ENCODE data around the gene WWOX. TPM values are rescaled to one million over a fixed set of nuclear protein-coding genes. Genes with fewer than 3 reads are reported as not detected.

The WWOX gene
- total RNA-seq, 1 donor from 2014 or later, result 106 TPM

DNA sequence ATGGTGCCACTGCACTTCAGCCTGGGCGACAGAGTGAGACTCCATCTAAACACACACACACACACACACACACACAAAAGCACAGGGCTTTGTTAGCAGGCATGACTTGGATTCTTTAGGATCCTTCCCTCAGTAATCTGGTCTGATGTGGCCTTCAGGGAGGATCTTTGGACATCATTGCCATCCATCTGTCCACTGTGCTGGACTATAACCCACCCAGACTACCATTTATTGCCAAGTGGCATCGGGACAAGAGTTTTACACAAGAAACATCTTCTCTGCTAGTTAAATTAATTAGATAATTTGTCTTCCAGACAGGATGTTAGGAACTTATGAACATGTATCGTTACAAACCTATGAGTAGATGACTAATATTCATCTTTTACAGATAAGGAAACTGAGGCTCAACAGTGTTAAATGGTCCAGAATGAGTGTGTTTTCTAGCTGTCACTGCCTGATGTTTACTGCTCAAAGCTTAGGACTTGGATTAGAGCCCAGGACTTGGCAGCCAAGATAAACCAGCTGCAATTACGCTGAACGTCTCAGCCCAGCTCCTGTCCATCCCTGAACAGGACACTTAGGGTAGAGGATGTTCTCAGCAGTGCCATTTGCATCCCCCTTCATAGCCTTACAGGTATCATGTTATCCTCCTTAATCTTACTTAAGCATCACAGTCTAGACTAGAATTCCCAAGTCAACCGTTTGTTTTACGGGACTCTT, 285.8 kb downstream of the WWOX start:
- no peaks in the 10 kb centered on the region for H3K4me1 ChIP-seq
- no peaks in the 10 kb centered on the region for H3K9me3 ChIP-seq
- TF ChIP-seq, protein P1, sequence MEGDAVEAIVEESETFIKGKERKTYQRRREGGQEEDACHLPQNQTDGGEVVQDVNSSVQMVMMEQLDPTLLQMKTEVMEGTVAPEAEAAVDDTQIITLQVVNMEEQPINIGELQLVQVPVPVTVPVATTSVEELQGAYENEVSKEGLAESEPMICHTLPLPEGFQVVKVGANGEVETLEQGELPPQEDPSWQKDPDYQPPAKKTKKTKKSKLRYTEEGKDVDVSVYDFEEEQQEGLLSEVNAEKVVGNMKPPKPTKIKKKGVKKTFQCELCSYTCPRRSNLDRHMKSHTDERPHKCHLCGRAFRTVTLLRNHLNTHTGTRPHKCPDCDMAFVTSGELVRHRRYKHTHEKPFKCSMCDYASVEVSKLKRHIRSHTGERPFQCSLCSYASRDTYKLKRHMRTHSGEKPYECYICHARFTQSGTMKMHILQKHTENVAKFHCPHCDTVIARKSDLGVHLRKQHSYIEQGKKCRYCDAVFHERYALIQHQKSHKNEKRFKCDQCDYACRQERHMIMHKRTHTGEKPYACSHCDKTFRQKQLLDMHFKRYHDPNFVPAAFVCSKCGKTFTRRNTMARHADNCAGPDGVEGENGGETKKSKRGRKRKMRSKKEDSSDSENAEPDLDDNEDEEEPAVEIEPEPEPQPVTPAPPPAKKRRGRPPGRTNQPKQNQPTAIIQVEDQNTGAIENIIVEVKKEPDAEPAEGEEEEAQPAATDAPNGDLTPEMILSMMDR (IDR thresholded peaks at IDR 0.05), result no peak
- intact Hi-C loops (cut with DNase I), result no loop called here
- DNase-seq (ENCODE audit: low spot score in 2 of 2), result no peak
- no peaks in the 10 kb centered on the region for H3K36me3 ChIP-seq
- no peak overlapping the region for H3K4me3 ChIP-seq
- H3K27ac ChIP-seq, result no peak overlapping the region
- no peaks in the 10 kb centered on the region for H3K27me3 ChIP-seq

DNA sequence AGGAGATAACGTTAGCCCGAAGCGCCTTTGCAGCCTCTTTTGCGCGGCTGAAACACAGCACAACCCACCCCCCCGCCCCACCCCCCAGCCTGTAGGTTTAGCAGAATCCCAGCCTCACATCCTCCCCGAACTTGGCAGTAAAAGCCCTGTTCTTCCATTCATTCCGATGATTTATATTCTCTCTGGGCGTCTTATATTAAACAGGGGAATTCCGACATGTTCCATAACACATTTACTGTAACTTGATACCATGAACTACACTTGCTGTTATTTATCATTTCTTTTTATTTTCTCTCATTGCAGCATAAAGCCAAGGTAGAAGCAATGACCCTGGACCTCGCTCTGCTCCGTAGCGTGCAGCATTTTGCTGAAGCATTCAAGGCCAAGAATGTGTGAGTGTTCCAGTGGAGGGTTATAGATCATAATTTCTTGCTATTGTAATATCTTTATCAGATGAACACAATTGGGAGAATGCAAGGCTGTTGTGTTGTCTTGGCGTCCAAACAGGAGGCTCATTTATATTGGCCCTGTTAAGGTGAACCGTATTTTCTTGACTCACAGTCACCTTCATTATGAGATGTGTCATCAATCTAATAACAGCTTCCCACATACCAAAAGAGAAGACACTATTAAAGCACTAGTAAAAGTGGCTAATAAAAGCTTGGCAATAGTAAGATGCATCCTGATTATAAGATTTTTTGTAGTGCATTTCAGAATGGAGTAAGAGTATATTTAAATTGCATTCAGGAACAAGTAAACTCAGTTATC, 287.3 kb downstream of the WWOX start:
- H3K36me3 ChIP-seq, result no peaks in the 10 kb centered on the region
- TF ChIP-seq, protein P1 (IDR thresholded peaks at IDR 0.05), result no peak
- intact Hi-C loops (cut with DNase I), result no loop called here

DNA sequence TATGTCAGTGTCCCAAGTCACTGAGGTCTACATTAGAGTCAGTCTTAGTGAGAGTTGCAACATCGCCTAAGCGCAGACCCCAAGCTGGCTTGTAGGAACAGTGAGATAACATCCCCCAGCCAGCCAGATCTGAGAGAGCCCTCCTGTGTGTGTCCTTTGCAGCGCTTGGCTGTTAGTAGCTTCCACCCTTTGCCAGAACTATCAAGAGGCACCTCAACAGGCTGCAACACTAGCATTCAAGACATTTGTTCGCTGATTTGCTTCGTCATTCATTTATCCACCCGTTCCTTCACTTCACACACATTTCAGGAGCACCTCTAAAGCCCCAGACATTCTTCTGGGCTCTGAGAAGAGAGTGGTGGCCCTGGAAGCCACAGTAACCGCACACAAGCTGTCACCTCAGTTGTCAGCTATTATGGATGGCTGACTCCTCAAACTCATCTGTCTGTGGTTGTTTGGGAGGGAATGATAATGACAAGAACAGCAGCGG, 289.6 kb downstream of the WWOX start:
- Histone ChIP-seq H3K4me1 (peaks cover 0 to 2% of the 10 kb centered on the region in 2 donors), H3K9me3 (no peaks in the 10 kb centered on the region), H3K27ac (no peak overlapping the region), H3K36me3 (no peaks in the 10 kb centered on the region), H3K27me3 (no peaks in the 10 kb centered on the region), H3K4me3 (no peak overlapping the region)
- intact Hi-C loops (cut with DNase I), result no loop called here
- no peak for DNase-seq (ENCODE audit: low spot score in 2 of 2)
- TF ChIP-seq, protein P1 (IDR thresholded peaks at IDR 0.05), result no peak

More for the DNA sequence above, 287.3 kb downstream of the WWOX start:
- Histone ChIP-seq H3K27me3 (no peaks in the 10 kb centered on the region), H3K4me1 (no peaks in the 10 kb centered on the region), H3K27ac (no peak overlapping the region), H3K9me3 (no peaks in the 10 kb centered on the region), H3K4me3 (no peak overlapping the region)
- no peak for DNase-seq (ENCODE audit: low spot score in 2 of 2)

DNA sequence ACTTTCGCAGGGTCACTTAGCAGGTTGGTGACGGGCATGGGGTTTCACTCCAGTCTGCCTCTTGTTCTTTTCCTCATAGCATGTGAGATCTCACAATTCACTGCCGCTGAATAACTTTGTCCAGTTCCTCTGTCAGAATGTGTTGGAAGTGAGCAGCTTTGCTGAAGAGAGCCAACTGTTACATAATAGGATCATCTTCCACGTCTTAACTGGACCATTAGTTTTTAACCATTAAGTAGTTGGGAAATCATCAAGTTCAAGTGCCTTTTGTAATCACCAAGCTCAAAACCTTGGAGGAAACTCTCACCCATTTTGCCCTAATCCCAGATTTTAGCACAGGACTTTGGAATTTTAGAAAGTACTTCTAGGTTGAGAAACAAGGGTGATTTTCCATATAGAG, 290.6 kb downstream of the WWOX start:
- TF ChIP-seq, protein P1 (IDR thresholded peaks at IDR 0.05), result no peak
- H3K4me1 ChIP-seq, result peaks cover 0 to 2% of the 10 kb centered on the region in 2 donors
- intact Hi-C loops (cut with DNase I), result no loop called here

DNA sequence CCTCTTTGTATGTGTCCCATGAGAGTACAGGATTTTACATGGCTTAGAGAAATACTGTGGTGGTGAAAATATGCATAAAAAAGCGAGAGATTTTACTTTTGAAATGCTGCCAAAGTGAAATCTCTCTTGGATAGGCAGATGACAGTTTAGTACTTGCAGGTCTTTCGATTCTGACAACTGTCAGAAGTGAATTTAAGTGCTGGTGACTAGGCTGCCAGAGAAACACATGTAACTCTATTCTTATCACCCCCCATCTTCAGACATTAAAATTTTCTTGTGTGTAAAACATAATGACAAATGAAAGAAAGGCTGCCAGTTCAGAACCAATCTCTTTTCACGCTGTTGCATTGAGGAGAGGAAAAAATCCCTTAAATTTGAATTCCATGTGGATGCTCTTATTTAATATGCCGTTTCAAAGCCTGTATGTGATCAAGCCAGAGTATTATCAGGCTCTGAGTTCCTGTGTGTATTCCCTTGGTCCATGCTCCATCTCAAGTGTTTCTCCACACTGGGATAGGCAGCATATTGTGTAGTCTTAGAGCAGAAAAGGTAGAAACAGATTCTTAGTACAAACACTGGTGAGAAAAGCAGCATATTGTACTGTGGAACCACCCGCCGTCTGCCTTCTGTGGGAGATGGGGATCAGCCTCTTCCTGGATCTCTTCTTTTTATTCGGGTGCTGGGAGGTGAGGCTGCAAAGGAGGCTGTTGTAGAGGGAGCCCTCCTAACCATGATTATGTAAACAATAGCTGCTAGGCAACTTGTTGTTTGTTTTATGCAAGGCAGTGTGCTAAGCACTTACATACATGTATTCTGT, 291.3 kb downstream of the WWOX start:
- Histone ChIP-seq H3K4me1 (peaks cover 0 to 2% of the 10 kb centered on the region in 2 donors), H3K36me3 (no peaks in the 10 kb centered on the region), H3K27me3 (no peaks in the 10 kb centered on the region), H3K4me3 (no peak overlapping the region), H3K27ac (no peak overlapping the region), H3K9me3 (no peaks in the 10 kb centered on the region)
- intact Hi-C loops (cut with DNase I), result no loop called here
- TF ChIP-seq, protein P1 (IDR thresholded peaks at IDR 0.05), result no peak
- DNase-seq (ENCODE audit: low spot score in 2 of 2), result no peak

More for the DNA sequence above, 290.6 kb downstream of the WWOX start:
- no peak overlapping the region for H3K27ac ChIP-seq
- H3K9me3 ChIP-seq, result no peaks in the 10 kb centered on the region
- no peaks in the 10 kb centered on the region for H3K27me3 ChIP-seq
- DNase-seq (ENCODE audit: low spot score in 2 of 2), result no peak
- no peaks in the 10 kb centered on the region for H3K36me3 ChIP-seq
- H3K4me3 ChIP-seq, result no peak overlapping the region
